Stimulated activated CD8-positive, alpha-beta memory T cell treated with anti-CD3 and anti-CD28 coated beads, Interleukin-7, amount 100 ng/mL, for 1 hour (primary cell): Measurements from ENCODE around the gene THEM5.

Source experiments
- DNase-seq, 2 donors: peaks; one replicate each; pipeline ENCODE4 v3.0.0-alpha.2; 2020; ENCODE audit warnings: low read depth in 2 of 2

The THEM5 gene

GRCh38 chr1:151819976-151820623, 33.4 kb downstream of the THEM5 start:
- DNase-seq, result no peak

GRCh38 chr1:151819227-151819835, 34.2 kb downstream of the THEM5 start:
- no peak for DNase-seq

- no peak for DNase-seq
Observed at GRCh38 chr1:151817353-151817730, 36.2 kb downstream of the THEM5 start.

- DNase-seq, result no peak
Observed at GRCh38 chr1:151816548-151817352, 36.8 kb downstream of the THEM5 start.

GRCh38 chr1:151815716-151816327, 37.7 kb downstream of the THEM5 start:
- DNase-seq, result no peak

DNA sequence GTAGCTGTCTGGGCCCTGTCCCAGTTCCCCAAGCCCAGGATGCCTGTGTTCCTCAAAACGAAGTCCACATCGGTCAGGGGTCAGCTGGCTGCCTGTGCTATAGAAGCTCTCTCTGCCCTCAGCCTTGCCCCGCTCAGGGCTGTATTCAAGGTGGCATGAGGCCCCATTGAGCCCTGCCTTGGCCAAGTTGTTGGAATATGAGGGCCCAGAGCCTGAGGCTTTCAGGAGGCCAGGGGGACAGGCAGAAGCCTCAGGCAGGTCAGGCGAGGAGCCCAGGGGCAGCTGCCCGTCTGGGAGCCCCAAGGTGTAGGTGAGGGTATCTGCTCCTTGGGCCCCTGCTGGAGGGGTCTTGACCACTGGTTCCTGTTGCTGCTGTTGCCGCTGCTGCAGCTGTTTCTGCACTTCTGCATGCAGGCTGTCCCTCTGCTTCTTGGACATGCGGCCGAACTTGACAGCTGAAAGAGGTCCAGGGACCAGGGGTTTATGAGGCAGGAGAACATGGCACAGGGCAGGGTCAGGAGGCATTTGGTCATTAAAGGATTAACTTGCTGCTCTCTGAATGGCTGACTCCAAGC, 38.5 kb downstream of the THEM5 start:
- no peak for DNase-seq

- no peak for DNase-seq
Observed at GRCh38 chr1:151814426-151814825, 39.1 kb downstream of the THEM5 start.

DNA sequence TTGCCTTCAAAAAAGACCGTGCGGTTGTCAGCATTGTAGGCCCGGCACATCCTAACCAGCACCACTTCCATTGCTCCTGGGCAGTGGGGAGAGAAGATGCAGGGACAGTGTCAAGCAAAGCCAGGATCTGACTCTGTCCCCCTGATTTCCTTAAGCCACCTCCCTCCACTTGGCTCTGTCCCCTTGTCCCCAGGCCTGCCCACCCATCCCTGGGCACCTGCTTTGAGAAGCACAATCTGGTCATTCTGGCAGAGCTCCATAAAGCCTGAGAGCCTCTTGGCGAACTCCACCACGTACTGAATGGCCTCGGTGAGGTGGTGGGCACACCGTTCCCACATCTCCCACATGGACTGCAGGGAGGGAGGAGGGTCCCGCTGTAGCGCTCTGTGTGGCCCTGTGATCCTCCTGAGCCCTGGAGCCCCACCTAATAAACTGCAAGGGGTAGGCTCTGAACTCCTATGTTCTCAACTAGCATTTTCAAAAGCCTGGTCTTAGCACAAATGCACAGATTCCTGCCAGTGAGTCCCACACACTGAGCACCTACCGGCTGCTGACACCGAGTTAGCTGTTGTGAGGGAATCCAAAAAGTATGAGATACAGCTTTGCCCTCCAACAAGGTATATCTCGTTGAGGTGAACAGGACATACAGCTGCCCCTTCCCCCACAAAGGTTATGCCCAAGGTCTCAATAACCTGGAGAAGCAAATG, 40.1 kb downstream of the THEM5 start:
- DNase-seq, result no peak

GRCh38 chr1:151811181-151811580, 42.3 kb downstream of the THEM5 start:
- no peak for DNase-seq

DNA sequence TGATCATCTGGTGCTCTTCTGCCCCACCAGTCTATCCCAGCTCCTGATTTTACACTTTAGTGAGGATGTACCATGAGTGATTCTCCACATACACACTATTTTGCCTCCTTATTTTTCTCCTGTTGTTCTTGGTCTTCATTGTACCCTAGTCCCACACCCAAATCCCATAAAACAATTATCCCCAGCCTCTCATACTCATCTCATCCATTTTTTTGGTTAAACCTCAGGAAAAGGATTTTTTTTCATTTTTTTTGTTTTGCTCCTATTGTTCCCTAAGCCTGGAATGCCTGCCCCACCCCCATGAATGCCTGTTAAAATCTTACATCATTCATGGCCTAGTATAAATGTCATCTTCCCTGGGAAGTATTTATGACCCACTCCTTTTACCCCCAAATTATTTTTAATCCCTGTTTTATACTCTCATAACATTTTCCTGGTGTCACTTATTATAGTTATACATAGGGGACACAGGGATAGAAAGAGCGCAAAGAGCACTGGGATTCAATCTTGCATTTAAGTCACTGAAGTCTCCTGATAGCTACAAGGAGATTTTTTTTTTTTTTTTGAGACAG, 43.4 kb downstream of the THEM5 start:
- no peak for DNase-seq

DNA sequence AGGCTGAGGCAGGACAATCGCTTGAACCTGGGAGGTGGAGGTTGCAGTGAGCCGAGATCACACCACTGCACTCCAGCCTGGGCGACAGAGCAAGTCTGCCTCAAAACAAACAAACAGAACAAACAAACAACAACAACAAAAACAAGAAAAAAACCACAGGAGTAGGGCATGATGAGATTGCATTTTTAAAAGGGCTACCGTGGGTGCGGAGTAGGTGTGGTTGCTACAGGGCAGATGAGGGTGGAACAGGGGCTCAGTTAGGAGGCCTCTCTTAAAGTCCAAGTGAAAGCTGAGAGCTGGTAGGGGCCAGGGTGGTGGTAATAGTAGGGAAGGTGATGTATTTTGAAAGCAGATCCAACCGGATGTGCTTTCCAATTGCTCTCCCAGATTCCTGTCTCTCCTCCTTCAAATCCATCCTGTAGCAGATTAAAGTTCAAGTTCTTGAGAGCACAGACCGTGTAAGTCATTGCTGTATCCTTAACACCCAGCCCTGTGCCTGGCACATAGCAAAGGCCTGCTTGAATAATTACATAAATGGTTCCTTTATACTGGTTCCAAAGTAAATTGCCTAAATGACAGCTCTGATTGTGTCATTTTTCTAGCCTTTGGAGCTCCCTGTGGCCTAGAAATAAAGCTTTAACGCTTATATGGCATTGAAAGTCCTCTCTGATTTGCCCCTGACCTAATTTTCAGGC, 44.1 kb downstream of the THEM5 start:
- no peak for DNase-seq

DNA sequence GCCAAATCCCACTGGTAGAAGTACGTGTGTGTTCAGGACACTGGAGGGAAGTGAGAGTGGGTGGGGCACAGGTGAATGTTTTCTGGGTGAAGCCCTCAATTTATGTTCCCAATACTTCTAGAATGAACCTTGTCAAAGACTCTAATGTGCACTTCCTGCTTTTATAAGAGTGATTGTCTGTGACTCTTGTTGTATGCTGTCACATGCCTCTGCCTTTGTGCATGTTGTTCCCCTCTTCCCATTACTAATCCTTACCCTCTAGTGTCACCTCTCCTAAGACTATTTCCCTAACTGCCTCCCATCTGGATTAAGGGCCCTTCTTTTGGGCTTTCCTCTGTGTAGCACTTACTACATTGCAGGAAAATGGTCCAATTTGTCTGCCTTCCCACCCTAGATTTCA, 45.7 kb downstream of the THEM5 start:
- no peak for DNase-seq

GRCh38 chr1:151807131-151807530, 46.4 kb downstream of the THEM5 start:
- no peak for DNase-seq

- no peak for DNase-seq
Observed at GRCh38 chr1:151806170-151806569, 47.3 kb downstream of the THEM5 start.

GRCh38 chr1:151805066-151805820, 48.3 kb downstream of the THEM5 start, which contains the start of gene LINGO4:
Gene LINGO4 (minus strand): TSS chr1:151805419. CDS start chr1:151802704, 2,715 bp downstream.
- no peak for DNase-seq

DNA sequence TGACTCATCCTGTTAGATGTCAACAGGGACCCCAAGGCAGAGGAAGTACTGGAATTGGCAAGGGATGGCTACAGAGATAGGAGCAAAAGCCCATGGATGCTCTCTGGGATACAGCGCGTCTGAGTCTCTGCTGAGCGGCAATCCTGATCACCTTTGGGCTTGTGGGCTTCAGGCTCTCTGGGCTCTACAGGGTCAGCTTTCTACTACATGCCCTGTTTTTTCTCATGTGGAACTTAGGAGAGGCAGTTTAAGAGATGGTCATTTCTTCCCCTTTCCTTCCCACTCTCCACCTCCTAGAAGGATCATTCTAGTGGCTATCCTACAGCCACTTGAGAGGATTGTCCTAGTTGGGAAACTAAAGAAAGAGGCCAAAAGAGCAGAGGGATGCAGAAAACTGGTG, 49.6 kb downstream of the THEM5 start:
- no peak for DNase-seq

DNA sequence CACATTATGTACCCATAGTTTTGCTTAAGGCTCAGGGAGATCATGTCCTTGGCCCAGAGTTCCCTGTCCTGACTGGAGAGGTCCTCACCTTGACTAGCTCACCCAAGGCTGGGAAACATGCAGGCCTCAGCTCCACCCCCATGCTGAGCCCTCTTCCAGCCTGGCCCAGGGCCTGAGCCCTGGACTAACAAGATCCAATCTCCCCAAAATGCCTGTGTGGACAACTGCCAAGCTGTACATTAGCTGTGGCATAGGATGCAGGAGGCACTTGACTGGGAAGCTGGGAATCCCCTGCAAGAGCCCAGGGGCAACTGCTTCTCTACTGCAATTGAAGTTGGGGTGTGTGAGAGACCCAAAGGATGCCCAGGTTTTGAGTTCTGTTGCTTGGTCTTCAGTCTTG, 50.3 kb downstream of the THEM5 start:
- no peak for DNase-seq

DNA sequence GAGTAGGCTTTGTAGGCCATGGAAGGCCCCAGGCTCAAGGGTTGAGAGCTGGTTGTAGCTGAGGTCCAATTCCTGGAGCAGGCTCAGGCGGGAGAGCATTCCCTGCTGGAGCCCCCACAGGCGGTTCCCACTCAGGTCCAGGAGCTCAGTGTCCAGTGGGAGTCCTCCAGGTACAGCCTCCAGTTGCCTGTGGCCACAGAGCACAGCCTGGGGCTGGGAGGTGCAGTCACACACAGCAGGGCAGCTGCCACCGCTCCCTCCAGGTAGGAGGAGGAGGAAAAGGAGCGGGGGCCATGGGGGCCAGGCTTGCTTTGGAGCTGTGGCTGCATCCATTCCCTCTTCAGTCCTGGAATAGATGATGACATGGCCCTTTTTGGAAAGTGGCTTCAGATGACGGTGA, 51.1 kb downstream of the THEM5 start:
- DNase-seq, result no peak

GRCh38 chr1:151801846-151802245, 51.7 kb downstream of the THEM5 start:
- no peak for DNase-seq

DNA sequence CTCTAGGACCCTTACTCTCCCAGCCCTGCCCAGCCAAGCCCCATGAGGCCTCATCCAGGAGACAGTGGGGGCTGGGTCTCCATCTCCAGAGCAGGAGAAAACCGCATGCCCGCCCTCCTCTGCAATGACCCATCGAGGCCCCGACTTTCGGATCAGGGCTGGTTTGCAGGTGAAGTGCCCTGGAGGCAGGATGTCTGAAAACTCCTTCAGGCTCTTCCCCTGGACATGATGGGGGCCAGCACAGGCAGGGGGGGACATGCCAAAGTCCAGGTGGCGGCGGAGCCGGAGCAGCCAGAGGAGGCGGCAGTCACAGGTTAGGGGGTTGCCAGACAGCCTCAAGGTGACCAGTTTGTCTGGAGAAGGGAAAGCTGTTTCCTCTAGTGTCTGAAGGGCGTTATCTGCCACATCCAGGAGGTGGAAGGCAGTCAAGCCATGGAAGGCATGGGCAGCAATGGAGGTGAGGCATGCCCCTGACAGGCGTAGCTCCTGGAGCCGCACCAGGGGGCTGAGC, 52.1 kb downstream of the THEM5 start:
- DNase-seq, result no peak
